Pancreas (tissue), 10 donors: ENCODE measurements around the gene OOSP4A. TPM values are rescaled to one million over a fixed set of nuclear protein-coding genes. Genes with fewer than 3 reads are reported as not detected.

Experiments used
- ATAC-seq, 4 donors: fragments of 200-7000 bp; cut with Tn5 transposase; one replicate each; pipeline versions ENCODE4 v1.8.0 to v1.9.1; 2020; ENCODE audit warnings: mild to moderate bottlenecking in 4 of 4, moderate library complexity in 4 of 4
- DNase-seq, 6 donors: peaks; one replicate each; pipeline ENCODE4 v3.0.0-alpha.2; 2020
- FAIRE-seq: peaks from 2 replicates; lab custom pipeline; 2012; peaks lifted over from hg19 to GRCh38; lab: Jason Lieb, UNC
- H3K27ac ChIP-seq, 4 donors: fragments of 200-600 bp; sonication (generic); 1 replicate in 3 of 4; 2 replicates in 1 of 4; pipeline versions ENCODE4 v1.5.0 to v1.8.0; 2020
- H3K27me3 ChIP-seq, 4 donors: fragments of 200-600 bp; one replicate each; pipeline ENCODE4 v1.8.0; 2021
- H3K36me3 ChIP-seq, 3 donors: fragments of 200-600 bp; sonication (generic) in 1 of 3; one replicate each; pipeline versions ENCODE4 v1.5.0 to v1.8.0; 2020 to 2021
- H3K4me1 ChIP-seq, 3 donors: fragments of 200-600 bp; one replicate each; pipeline ENCODE4 v1.8.0; 2021
- H3K4me3 ChIP-seq, 4 donors: fragments of 200-600 bp; sonication (generic) in 2 of 4; one replicate each; pipeline versions ENCODE4 v1.5.0 to v1.8.0; 2020 to 2021
- H3K9me3 ChIP-seq, 4 donors: fragments of 200-600 bp; one replicate each; pipeline ENCODE4 v1.8.0; 2021
- WGBS, 2 donors: extraction: QIAGEN DNeasy Blood & Tissue Kit; methylation state at CpG; one replicate each; pipeline ENCODE4 v1.1.7; 2013; 5-methylcytosine and 5-hydroxymethylcytosine counted together
- intact Hi-C, 3 donors: fragments of 100-400 bp; cut with DNase I; formaldehyde crosslinking; loops; one replicate each; pipeline versions ENCODE4 v1.11.1 to v1.14.2; 2022
- polyA plus RNA-seq, 2 donors: library from polyadenylated mRNA; stranded (reverse); fragments of 200-250 nt; gene quantifications; one replicate each; pipeline ENCODE4 v1.2.3, GENCODE V29; 2013
- total RNA-seq, 6 donors: library from RNA; stranded (reverse); fragmentation: NEBNext Ultra II Directional in 4 of 6; extraction: Animal tissue kit (Norgen Biotek cat#: 25700) in 4 of 6; gene quantifications; one replicate each; pipeline versions ENCODE4 v1.2.1 to v1.2.4, GENCODE V29; 2021 to 2023
- TF ChIP-seq, protein P1 (sequence below), 4 donors: fragments of 200-600 bp; sonication (generic) in 3 of 4; IDR thresholded peaks; one replicate each; pipeline versions ENCODE4 v1.5.0 to v1.8.0; 2021; ENCODE audit warnings: antibody characterized with exemption in 4 of 4
- donor health status: healthy with polysubstance abuse.
- donor health status: DM: no; HTN: no; CAD: no; lungs with moderate emphysema.
- donor health status: DM: no; HTN: no; CAD: no.
- donor health status: control.
- donor health status: control.
- donor health status: Bipolar disorder and iron deficiency.
- donor health status: DM: yes; HTN: yes; CAD: no.
- donor health status: DM: no; HTN: no; CAD: no.
- donor health status: DM: no; HTN: no; CAD: no.
- donor health status: DM: yes; HTN: yes; CAD: no.

The OOSP4A gene
- total and polyA plus RNA-seq, 8 donors: not detected

DNA sequence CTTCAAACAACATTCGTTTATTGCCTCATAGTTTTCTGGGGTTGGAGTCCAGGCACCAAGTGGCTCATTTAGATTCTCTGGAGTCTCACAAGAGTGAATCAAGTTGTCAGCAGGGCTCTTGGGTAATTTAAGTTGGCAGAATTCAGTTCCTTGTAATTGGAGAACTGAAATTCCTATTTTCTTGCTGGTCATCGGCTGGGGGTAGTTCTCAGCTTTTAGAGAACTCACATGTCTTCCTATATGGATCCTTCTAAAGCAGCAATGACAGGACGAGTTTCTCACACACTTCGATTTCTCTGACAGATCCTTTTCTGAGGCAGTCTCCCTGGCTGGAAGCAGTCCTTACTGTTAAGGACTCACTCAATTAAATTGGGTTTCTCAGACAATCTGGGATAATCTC lies 35.9 kb downstream of the OOSP4A start:
- DNase-seq: no peak
- TF ChIP-seq, protein P1, sequence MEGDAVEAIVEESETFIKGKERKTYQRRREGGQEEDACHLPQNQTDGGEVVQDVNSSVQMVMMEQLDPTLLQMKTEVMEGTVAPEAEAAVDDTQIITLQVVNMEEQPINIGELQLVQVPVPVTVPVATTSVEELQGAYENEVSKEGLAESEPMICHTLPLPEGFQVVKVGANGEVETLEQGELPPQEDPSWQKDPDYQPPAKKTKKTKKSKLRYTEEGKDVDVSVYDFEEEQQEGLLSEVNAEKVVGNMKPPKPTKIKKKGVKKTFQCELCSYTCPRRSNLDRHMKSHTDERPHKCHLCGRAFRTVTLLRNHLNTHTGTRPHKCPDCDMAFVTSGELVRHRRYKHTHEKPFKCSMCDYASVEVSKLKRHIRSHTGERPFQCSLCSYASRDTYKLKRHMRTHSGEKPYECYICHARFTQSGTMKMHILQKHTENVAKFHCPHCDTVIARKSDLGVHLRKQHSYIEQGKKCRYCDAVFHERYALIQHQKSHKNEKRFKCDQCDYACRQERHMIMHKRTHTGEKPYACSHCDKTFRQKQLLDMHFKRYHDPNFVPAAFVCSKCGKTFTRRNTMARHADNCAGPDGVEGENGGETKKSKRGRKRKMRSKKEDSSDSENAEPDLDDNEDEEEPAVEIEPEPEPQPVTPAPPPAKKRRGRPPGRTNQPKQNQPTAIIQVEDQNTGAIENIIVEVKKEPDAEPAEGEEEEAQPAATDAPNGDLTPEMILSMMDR (IDR thresholded peaks at IDR 0.05): no peak
- Histone ChIP-seq H3K4me3 (no peak overlapping the region), H3K27me3 (no peaks in the 10 kb centered on the region), H3K4me1 (no peaks in the 10 kb centered on the region), H3K27ac (no peak overlapping the region), H3K36me3 (no peaks in the 10 kb centered on the region), H3K9me3 (no peaks in the 10 kb centered on the region)
- 70 to 83% methylated on average over 4 of the region's 4 CpGs for WGBS, 2 donors
- ATAC-seq: no peak
- no peak for FAIRE-seq
- intact Hi-C loops: no loop called here

DNA sequence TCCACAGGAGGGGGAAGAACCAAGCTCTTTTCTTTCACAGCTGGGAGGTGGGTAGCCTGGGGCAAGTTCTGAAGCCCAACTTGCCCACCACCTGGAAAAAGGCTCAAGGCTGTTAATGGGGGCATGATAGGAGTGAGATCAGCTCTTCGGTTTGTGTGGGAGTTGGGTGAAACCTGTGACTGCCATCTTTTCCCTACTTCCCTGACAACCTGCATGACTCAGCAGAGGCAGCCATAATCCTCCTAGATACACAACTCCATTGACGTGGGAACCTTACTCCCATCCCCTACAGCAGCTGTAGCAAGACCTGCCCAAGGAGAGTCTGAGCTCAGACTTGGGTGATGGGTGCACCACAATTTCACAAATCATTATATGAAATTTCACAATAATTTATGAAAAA lies 39.9 kb downstream of the OOSP4A start:
- Histone ChIP-seq H3K36me3 (no peaks in the 10 kb centered on the region), H3K27me3 (no peaks in the 10 kb centered on the region), H3K9me3 (no peaks in the 10 kb centered on the region), H3K4me3 (no peak overlapping the region), H3K27ac (no peak overlapping the region), H3K4me1 (no peaks in the 10 kb centered on the region)
- FAIRE-seq (no peak), ATAC-seq (no peak), DNase-seq (no peak)
- intact Hi-C loops: no loop called here
- TF ChIP-seq, protein P1 (IDR thresholded peaks at IDR 0.05): no peak
- 72 to 76% methylated on average over 2 of the region's 2 CpGs for WGBS, 2 donors

DNA sequence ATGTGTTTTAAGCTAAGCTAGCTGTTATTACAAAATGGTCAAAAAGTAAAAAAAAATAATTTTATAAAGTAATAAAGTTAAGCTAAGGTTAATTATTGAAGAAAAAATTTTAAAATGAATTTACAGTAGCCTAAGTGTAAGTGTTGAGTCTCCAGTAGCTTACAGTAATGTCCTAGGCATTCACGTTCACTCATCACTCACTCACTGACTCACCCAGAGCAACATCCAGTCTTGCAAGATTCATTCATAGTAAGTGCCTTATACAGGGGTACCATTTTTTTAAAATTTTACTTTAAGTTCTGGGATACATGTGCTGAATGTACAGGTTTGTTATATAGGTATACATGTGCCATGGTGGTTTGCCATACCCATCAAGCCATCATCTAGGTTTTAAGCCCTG lies 41.5 kb downstream of the OOSP4A start:
- no peaks in the 10 kb centered on the region for H3K4me1 ChIP-seq
- H3K9me3 ChIP-seq: no peaks in the 10 kb centered on the region
- H3K27me3 ChIP-seq: no peaks in the 10 kb centered on the region
- no peak for DNase-seq
- ATAC-seq: no peak
- H3K4me3 ChIP-seq: no peak overlapping the region
- H3K36me3 ChIP-seq: no peaks in the 10 kb centered on the region
- 94 to 96% methylated on average over 1 of the region's 1 CpG for WGBS, 2 donors
- intact Hi-C loops: no loop called here
- TF ChIP-seq, protein P1 (IDR thresholded peaks at IDR 0.05): no peak
- no peak overlapping the region for H3K27ac ChIP-seq
- FAIRE-seq: no peak

DNA sequence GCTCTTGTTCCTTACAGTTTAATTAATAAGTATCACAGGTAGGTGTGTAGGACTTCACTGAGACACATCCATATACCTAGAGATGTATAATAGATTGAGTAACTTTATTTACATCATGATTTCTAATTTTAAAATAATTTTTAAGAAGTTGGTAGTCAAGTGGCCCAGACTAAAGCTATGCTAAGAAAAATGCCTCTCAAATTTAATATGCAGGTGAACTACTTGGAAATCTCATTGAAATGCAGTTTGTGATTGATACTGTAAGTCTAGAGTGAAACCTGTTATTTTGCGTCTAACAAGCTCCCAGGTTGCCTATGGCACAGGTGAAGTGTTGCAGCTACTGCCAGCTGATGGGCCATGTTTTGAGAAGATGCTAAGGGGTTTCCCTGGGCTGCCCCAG lies 53.0 kb downstream of the OOSP4A start, which contains the start of gene OOSP4B:
Gene OOSP4B, plus strand, starts transcription at position 301 of the 400 bp plus-strand sequence.
- TF ChIP-seq, protein P1 (IDR thresholded peaks at IDR 0.05): no peak
- no peak for FAIRE-seq
- H3K27me3 ChIP-seq: no peaks in the 10 kb centered on the region

DNA sequence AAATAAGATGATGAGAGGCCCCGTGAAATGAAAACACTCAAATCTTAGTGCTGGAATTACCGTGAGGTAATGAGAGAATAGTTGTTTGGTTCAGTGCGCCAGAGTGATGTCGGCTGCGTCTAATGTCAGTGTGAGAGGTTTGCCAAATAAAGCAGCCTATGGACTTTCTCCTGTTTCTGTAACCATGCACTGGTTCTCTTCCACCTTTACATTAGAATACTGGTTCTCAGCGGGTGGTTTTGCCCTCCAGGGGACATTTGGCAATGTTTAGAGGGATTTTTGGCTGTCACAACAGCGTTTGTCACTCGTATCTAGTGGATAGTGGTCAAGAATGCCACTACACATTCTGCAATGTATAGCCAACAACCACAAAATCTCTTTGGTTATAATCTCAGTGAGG lies 54.2 kb downstream of the OOSP4A start:
- Histone ChIP-seq H3K27me3 (no peaks in the 10 kb centered on the region), H3K36me3 (no peaks in the 10 kb centered on the region), H3K9me3 (no peaks in the 10 kb centered on the region), H3K27ac (no peak overlapping the region), H3K4me3 (no peak overlapping the region), H3K4me1 (no peaks in the 10 kb centered on the region)
- intact Hi-C loops: no loop called here
- 71 to 78% methylated on average over 8 of the region's 8 CpGs for WGBS, 2 donors
- FAIRE-seq (no peak), ATAC-seq (no peak), DNase-seq (no peak)
- TF ChIP-seq, protein P1 (IDR thresholded peaks at IDR 0.05): no peak

More for the DNA sequence above, 53.0 kb downstream of the OOSP4A start, which contains the start of gene OOSP4B:
- DNase-seq (no peak), ATAC-seq (no peak)
- H3K4me3 ChIP-seq: no peak within 1 kb of the TSS
- H3K27ac ChIP-seq: no peak within 1 kb of the TSS
- no peaks in the 10 kb centered on the region for H3K36me3 ChIP-seq
- no peaks in the 10 kb centered on the region for H3K4me1 ChIP-seq
- H3K9me3 ChIP-seq: no peaks in the 10 kb centered on the region
- intact Hi-C loops: no loop called here
- WGBS, 2 donors: 89 to 100% methylated on average over 1 of the region's 1 CpG

Other genes with a start within 250 kb of the OOSP4A start
- 10 to 100 TPM; 12.1 to 21.5 (median 15.3) TPM for gene STX3, start 208.7 kb upstream of the OOSP4A start, total RNA-seq
- gene STX3, start 208.7 kb upstream of the OOSP4A start, polyA plus RNA-seq: 10 to 100 TPM; 12.9 to 20.5 TPM
- 10 to 100 TPM; 17.0 to 23.4 (median 19.6) TPM for gene MRPL16, start 153.3 kb upstream of the OOSP4A start, total RNA-seq
- gene MRPL16, start 153.3 kb upstream of the OOSP4A start, polyA plus RNA-seq: 10 to 100 TPM; 30.3 to 36.6 TPM
- 1 to 10 TPM in 1 of 6 donors, under 1 TPM in 2, not detected in 3; 0.55 to 2.1 (median 0.61) TPM for gene CBLIF, start 118.5 kb upstream of the OOSP4A start, total RNA-seq
- under 1 TPM in 1 of 2 donors, not detected in 1; 0.05 TPM for gene CBLIF, start 118.5 kb upstream of the OOSP4A start, polyA plus RNA-seq
- 10 to 100 TPM in 3 of 6 donors, 1 to 10 TPM in 3; 3.1 to 52.2 (median 9.6) TPM for gene TCN1, start 97.5 kb upstream of the OOSP4A start, total RNA-seq
- gene TCN1, start 97.5 kb upstream of the OOSP4A start, polyA plus RNA-seq: under 1 TPM; 0.11 to 0.80 TPM
- not detected for gene OOSP3, start 85.3 kb upstream of the OOSP4A start, total RNA-seq
- not detected for gene OOSP3, start 85.3 kb upstream of the OOSP4A start, polyA plus RNA-seq
- gene OOSP1, start 25.6 kb upstream of the OOSP4A start, total RNA-seq: not detected
- not detected for gene OOSP1, start 25.6 kb upstream of the OOSP4A start, polyA plus RNA-seq
- not detected for gene OOSP4B, start 53.1 kb downstream of the OOSP4A start, total RNA-seq
- gene OOSP4B, start 53.1 kb downstream of the OOSP4A start, polyA plus RNA-seq: not detected
- gene OOSP2, start 76.4 kb downstream of the OOSP4A start, total RNA-seq: not detected
- gene OOSP2, start 76.4 kb downstream of the OOSP4A start, polyA plus RNA-seq: not detected
- gene MS4A3, start 92.6 kb downstream of the OOSP4A start, total RNA-seq: not detected
- gene MS4A3, start 92.6 kb downstream of the OOSP4A start, polyA plus RNA-seq: not detected
- under 1 TPM in 5 of 6 donors, not detected in 1; 0.09 to 0.93 (median 0.52) TPM for gene MS4A2, start 124.6 kb downstream of the OOSP4A start, total RNA-seq
- under 1 TPM; 0.04 to 0.35 TPM for gene MS4A2, start 124.6 kb downstream of the OOSP4A start, polyA plus RNA-seq
- gene MS4A6A, start 219.1 kb downstream of the OOSP4A start, total RNA-seq: 10 to 100 TPM in 3 of 6 donors, 1 to 10 TPM in 3; 3.1 to 69.3 (median 17.6) TPM
- 1 to 10 TPM; 6.8 to 7.2 TPM for gene MS4A6A, start 219.1 kb downstream of the OOSP4A start, polyA plus RNA-seq